Forelimb muscle (tissue), 1 donor: ENCODE data around the gene ASIC3. TPM values are rescaled to one million over a fixed set of nuclear protein-coding genes. Genes with fewer than 3 reads are reported as not detected.
"Not testable (repeated sequence)": the region's sequence is repeated elsewhere in the genome, so short reads cannot be mapped to it uniquely, and the experiment has no call there.

Experiments used
- DNase-seq: peaks from one replicate; pipeline ENCODE4 v3.0.0-alpha.2; 2013; ENCODE audit warnings: low read depth
- polyA plus RNA-seq: library from polyadenylated mRNA; unstranded; fragments of 120-200 nt; gene quantifications from one replicate; pipeline ENCODE4 v1.2.1, GENCODE V29; 2013; ENCODE audit not compliant: insufficient read length

Gene ASIC3
- polyA plus RNA-seq = 6.8 TPM

DNA sequence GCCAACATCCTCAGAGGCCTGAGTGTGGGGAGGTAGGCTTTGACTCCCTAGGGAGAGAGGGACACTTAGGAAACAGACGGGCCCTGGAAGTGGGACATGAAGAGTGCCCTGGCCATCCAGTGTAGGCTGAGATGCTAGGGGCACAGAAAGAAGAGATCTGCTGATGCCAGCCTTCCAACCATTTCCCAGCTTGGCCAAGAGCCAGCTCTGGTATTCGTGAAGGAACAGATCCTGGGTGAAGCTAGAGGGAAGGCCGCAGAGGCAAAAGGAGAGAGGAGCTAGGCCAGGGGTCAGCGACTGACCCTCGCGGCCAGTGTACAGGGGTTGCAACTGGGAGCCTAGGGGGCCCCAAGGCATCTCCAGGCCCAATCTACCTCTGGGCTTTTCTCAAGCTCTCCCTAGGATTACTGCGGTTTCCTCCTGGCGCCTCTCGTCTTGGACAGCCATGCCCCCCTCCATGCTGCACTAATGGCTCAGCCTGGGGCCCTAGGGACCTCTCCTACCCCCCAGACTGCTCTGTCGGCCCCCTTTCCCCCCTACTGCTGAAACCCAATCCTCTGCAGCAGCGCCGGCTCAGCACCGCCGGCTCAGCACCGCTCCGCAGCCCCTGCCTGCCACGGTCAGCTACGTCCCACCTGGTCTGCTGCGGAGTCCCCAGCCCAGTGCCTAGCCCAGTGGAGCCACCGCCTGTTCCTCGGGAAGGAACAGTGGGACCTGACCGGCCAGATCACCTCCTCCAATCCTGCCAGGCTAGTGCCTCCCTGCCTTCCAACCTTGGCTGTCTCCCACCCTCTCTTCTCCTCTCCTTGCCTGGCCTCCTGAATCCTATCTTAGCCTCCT lies at the start of gene ASIC3:
ASIC3 (plus strand) TSS at position 556 of the 840 bp plus-strand sequence. CDS start 355 bp downstream, outside the sequence.
- no peak for DNase-seq

DNA sequence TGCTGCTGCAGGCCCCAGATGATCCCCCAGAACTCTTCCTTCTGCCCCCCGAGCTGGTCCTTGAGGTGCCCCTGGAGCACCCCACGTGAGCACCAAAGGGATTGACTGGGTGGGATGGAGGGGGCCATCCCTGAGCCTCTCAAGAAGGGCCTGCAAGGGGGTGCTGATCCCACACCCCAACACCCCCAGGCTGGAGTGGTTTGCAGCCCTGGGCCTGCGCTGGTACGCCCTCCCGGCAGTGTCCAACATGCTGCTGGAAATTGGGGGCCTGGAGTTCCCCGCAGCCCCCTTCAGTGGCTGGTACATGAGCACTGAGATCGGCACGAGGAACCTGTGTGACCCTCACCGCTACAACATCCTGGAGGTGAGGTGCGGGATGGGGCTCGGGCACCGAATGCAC lies 49.3 kb upstream of the ASIC3 start:
- no peak for DNase-seq

DNA sequence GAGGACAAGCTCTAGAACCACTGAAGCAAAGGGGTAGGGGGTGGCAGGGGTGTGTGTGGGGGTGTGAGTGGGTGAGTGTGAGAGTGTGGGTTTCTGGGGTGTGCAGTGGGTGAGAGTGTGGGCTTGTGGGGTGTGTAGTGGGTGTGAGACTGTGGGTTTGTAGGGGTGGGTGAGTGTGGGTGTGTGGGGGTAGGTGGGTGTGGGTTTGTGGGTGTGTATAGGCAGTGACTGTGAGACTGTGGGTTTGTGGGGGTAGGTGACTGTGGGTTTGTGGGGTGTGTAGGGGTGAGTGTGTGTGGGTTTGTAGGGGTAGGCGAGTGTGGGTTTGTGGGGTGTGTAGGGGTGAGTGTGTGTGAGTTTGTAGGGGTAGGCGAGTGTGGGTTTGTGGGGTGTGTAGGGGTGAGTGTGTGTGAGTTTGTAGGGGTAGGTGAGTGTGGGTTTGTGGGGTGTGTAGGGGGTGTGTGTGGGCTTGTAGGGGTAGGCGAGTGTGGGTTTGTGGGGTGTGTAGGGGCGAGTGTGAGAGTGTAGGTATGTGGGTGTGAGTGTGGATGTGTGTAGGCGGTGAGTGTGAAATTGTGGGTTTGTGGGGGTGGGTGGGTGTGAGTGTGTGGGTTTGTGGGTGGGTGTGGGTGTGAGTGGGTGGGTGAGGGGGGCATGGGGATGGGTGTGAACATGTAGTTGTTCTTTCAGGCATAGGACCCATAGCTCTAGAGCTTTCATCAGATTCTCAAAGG lies 48.7 kb upstream of the ASIC3 start:
- no peak for DNase-seq

DNA sequence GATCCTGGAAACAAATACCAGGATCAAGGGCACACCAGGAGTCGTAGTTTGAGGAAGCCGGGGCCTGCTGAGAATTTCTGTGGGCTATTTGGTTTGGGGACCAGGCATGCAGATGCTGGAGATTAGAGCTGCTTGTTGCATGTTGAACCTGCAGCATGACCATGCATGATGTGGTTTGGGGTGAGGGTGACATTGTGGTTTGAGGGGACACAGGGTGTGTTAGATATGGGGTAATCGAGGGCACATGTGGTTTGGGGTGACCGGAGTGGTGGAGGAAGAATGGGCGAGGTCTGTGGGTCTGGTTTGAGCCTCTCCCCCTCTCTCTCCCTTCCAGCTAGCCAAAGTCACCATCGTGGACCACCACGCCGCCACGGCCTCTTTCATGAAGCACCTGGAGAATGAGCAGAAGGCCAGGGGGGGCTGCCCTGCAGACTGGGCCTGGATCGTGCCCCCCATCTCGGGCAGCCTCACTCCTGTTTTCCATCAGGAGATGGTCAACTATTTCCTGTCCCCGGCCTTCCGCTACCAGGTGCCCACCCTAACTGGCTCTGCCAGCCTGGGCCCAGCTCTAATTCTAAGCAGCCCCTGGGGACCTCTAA lies 47.3 kb upstream of the ASIC3 start:
- DNase-seq = no peak

DNA sequence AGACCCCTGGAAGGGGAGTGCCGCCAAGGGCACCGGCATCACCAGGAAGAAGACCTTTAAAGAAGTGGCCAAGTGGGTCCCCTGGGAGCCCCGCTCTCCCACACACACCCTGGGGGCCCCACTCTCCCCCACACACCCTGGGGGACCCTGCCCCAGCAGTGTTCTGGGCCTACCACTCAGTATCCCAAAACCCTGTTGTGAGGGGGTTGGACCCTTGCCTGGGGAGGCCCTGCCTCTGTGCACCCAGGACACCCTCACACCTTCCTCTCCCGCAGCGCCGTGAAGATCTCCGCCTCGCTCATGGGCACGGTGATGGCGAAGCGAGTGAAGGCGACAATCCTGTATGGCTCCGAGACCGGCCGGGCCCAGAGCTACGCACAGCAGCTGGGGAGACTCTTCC lies 46.8 kb upstream of the ASIC3 start:
- DNase-seq = no peak

DNA sequence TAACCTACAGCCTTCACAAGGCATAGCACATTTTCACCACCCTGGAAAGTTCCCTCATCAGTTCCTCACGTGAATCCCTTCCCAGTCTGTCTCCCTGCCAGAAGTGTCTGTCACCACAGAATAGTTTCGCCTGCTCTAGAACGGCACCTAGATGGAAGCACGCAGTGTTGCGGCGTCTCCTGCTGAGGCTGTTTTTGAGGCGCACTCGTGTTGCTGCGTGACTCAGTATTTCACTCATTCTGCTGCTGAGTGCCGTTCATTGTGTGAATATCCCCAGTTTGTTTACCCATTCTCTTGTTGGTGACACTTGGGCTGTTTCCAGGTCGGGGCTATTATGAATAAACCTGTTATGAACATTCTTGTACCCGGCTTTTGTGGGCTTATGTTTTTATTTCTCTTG lies 44.8 kb upstream of the ASIC3 start:
- no peak for DNase-seq

DNA sequence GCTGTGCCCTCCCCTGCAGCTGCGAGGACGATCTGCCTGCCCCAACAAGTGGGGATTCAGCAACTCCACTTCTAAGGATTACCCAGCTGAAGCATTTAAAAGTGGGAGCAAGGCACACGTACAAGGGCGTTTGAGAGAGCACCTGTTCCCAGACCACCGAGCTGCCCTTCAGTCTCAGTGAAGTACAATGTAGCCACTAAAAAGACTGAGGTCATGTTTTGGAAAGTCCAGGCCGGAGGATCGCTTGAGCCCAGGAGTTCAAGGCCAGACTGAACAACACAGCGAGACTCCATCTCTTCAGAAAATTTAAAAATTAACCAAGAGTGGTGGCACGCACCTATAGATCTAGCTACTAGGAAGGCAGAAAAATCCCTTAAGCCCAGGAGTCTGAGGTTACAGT lies 42.8 kb upstream of the ASIC3 start:
- DNase-seq = no peak

DNA sequence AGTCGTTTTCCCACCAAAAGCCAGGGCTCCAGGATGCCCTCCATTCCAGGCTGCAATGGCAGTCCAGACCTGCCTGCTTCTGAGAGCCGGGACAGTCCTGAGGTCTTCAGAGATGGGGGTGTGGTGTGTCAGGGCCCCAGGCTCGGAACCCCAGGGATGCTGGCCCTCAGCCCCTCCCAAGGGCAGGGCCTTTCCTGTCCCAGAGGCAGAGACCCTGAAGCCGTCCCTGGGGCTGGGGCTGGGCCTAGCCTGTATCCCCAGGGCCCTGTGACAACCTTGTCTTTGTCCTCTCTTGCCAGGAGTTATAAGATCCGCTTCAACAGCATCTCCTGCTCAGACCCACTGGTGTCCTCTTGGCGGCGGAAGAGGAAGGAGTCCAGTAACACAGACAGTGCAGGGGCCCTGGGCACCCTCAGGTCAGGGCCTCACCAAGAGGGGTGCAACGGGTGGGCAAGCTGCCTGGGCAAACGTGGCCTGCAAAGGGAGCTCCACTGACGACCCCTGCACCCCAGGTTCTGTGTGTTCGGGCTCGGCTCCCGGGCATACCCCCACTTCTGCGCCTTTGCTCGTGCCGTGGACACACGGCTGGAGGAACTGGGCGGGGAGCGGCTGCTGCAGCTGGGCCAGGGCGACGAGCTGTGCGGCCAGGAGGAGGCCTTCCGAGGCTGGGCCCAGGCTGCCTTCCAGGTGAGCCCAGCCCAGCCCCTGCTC lies 41.6 kb upstream of the ASIC3 start:
- DNase-seq = no peak

DNA sequence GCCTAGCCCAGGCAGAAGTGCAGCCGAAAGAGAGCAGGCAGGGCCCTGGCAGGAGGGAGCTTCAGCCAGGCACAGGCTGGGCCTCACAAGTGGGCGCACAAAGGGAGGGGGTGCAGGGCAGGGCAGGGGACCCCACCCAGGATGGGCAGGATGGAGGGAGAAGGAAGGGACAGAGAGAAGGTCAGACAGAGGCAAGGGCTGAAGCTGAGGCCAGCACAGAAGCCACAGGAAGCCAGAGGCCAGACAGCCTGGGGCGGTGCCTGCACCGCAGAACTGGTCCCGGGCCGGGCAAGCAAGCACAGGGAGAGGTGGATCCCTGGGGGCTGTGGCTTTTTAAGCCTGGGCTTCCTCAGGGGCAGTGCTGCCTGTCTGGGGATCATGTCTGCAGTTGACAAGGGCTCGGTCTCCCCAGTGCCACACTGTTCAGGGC lies 40.8 kb upstream of the ASIC3 start:
- no peak for DNase-seq

DNA sequence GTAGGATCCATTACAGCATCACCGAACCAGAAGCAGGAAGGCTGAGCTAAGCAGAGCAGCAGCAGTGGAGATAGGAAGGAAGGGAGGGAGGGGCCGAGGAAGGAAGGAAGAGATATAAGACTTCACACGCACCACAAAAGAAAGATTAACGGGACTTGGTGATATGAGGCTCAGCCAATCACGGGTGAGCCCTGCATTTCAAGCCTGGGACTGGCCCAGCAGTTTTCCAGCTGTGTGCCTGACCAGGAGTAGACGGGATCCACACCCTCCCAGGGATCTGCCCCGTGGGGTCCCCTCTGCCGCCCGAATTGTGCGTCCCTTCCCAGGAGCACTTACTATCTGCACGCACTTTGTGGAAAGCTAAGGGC lies 40.2 kb upstream of the ASIC3 start:
- no peak for DNase-seq

DNA sequence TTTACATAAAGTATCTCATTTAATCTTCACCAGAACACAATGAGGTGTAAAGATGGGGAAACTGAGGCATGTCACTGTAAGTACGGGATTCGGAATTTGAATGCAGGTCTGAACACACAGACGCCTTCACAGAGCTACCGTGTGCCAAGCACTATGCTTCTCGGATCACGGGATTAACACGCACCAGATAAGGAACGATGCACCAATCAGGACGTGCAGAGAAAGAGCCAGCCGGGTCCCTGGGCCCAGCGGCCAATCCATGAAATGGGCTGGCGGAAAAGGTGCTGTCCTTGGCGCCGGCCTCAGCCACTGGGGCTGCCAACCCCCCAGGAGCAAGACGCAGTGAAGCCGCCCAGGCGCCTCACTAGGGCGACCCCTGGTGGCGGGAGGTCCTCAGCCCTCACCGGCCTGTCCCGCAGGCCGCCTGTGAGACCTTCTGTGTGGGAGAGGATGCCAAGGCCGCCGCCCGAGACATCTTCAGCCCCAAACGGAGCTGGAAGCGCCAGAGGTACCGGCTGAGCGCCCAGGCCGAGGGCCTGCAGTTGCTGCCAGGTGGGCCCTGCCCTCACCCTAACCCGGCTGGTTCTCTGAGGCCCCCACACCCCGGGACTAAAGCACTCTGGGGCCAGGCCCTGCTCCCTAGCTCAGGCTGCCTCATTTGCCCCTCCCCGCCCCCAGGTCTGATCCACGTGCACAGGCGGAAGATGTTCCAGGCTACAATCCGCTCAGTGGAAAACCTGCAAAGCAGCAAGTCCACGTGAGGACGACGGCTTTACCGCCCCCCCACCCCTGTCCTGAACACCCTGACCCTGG lies 39.6 kb upstream of the ASIC3 start:
- DNase-seq = no peak

DNA sequence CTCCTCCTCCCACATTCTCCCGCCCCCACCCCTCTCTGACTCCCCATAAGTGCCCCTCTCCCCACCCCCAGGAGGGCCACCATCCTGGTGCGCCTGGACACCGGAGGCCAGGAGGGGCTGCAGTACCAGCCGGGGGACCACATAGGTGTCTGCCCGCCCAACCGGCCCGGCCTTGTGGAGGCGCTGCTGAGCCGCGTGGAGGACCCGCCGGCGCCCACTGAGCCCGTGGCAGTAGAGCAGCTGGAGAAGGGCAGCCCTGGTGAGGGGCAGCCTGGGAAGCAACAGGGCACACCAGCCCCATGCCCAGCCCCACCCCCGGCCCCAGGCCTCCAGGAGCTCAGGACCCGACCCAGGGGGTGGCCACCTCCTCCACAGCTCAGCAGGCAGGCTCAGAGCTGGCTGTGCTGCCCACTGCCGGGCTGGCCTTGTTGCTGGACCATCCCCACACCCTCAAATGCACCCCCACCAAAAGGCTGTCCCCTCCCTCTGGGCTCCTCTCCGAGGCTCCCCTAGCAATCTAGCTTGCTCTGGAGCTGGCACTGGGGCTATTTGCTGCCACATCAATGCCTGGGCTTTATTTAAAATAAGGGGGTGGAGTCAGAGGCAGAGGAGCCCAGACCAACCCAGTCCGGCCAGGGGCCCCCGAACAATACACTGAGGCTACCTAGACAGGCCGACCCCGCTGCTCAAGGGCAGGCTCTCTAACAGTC lies 38.8 kb upstream of the ASIC3 start:
- no peak for DNase-seq

DNA sequence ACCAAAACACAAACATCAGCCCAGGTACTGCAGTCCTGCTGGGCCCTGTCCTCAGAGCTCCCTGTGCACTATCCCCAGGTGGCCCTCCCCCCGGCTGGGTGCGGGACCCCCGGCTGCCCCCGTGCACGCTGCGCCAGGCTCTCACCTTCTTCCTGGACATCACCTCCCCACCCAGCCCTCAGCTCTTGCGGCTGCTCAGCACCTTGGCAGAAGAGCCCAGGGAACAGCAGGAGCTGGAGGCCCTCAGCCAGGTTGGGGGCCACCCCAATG lies 38.4 kb upstream of the ASIC3 start:
- no peak for DNase-seq

DNA sequence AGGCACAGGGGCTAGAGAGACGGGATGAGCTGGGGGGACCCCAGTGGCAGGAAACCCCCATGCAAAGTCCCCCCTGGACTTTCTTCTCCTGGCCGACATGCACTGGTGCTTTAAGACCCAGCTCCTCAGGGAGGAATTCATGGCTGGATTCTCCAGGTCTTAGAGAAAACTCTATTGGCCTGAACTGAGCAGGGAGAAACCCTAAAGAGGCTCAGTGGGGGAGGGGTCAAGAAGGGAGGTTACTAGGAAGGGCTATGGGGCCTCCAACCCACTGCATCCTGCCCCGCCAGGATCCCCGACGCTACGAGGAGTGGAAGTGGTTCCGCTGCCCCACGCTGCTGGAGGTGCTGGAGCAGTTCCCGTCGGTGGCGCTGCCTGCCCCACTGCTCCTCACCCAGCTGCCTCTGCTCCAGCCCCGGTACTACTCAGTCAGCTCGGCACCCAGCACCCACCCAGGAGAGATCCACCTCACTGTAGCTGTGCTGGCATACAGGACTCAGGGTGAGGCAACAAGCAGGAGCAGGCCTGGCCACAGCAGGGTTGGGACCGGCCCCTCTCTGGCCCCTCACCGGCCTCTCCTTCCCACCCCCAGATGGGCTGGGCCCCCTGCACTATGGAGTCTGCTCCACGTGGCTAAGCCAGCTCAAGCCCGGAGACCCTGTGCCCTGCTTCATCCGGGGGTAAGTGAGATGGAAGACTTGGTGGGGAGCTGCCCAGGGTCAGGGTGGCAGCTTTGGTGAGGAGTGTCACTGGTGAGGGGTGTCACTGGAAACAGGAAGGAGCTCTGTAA lies 37.8 kb upstream of the ASIC3 start:
- DNase-seq = no peak

DNA sequence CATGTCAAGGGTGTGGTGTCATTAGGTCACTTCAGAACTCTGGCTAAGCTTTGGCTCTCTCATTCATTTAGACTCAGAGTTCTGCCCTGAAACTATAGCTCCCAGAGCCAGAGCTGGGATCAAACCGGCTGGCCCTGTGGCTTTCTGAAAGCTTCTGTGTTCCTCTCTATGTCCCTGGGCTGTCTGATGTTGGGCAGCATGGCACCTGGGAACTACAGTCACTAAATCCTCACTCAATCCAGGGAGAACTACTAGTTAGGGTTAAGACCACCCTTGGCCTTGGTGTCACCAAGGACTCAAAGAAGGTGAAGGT lies 37.3 kb upstream of the ASIC3 start:
- DNase-seq = no peak

DNA sequence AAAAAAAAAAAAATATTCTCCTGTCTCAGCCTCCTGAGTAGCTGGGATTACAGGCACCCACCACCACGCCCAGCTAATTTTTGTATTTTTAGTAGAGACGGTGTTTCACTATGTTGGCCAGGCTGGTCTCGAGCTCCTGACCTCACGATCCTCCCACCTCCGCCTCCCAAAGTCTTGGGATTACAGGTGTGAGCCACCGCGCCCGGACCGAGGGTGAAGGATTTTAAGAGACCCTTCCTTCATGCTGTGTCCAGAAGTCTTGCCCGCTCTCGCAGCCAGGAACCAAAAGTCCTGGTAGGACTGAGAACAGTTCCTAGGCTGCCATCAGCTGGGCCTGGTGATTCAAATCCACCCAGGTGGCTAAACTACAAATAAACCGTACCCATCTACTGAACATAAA lies 36.7 kb upstream of the ASIC3 start:
- DNase-seq = not testable (repeated sequence)

DNA sequence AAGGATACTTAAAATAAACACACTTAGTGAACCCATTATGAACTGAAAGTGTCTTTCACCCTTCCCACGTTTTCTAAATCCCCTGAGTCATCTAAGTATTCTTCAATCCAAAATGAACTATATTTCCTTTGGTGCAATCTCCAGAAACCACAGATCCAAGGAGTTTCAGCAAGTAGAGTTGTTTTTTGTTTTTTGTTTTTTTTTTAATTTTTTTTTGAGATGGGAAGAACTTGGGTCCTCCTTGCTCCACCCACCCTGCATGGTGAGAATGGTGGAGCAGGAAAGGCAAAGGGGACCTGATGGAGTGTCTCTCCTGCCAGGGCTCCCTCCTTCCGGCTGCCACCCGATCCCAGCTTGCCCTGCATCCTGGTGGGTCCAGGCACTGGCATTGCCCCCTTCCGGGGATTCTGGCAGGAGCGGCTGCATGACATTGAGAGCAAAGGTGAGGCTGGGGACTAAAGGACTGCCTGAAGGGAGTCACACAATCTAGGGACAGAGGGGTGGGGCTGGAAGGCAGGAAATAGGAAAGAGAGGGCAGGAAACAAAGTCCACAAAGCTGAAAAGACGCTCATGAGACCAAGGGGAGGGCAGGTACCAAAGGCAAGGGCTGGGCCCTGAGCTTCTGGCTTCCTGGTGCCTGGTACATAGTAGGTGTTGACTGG lies 36.2 kb upstream of the ASIC3 start:
- DNase-seq = no peak

DNA sequence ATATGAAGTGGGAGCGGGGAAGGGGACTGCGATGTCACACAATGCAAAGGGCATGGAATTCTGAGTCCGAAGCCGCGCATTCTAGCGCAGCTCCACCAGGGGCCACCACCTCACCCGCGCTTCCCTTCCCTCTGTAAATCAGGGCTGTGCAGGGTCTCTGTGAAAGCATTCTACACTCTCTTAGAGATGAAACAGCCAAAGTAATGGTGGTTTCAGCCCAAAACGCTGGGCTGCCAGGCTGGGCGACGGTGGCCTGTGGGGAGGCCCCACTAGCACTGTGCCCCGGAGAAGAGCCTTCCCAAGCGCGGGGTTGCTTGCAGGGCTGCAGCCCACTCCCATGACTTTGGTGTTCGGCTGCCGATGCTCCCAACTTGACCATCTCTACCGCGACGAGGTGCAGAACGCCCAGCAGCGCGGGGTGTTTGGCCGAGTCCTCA lies 35.4 kb upstream of the ASIC3 start:
- DNase-seq = no peak

DNA sequence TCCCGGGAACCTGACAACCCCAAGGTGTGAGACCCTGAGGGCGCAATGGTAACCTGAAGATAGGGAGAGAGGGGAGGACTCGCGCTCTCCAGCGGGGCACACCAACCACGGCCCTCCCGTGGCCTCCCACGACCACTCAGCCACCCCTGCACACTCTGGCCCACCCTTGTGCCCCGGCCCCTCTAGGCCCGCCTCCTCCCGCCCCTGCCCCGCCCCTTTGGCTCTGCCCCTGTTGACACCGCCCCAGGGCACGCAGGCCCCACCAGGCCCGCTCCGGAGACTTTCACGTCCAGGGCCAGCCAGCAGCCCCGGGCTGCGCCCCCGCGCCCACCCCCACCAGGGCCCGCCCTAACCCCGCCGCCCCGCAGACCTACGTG lies 35.0 kb upstream of the ASIC3 start:
- no peak for DNase-seq
